HG02763 (cell line): Measurements from ENCODE around the gene COA1.
"Not testable (repeated sequence)": the region's sequence is repeated elsewhere in the genome, so short reads cannot be mapped to it uniquely, and the experiment has no call there.

Experiments used
- ATAC-seq: cut with Tn5 transposase; IDR thresholded peaks from one replicate; pipeline ENCODE4 v1.9.1; 2021; ENCODE audit warnings: mild to moderate bottlenecking, moderate library complexity; ENCODE audit not compliant: unreplicated experiment

Gene COA1

DNA sequence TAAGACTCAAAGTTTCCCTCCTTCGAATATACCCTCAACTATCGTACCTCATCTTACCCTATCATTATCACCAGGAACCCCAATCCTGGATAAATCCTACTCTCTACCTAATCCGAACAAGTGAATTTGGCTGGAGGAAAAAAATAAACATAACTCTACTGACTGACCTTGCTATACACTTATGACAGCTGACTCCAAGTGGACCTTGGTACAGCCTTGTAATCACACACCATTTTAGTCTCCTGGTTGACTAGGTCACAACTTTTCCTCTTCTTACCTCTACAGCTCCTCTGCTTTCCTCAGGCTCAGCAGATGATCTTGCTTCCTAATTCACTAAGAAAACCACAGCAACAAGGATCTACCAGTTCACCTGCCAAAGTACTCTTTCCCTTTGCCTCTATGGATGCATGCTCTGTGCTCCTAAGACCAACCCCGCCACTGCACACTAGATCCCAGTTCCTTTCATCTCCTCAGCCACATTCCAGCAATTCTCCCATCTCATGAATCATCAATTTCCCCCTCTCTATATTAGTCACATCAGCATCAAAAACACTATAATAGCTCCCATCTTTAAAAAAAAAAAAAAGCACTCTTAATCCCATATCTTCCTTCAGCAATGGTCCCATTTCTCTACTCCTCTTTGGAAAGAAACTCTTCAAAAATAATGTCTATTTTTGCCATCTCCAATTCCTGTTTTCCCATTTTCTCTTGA is 35.5 kb downstream of the COA1 start:
- no peak for ATAC-seq

- ATAC-seq, result no peak
These were observed 36.5 kb downstream of the COA1 start for GRCh38 chr7:43692582-43693373.

GRCh38 chr7:43691611-43692010 is 37.7 kb downstream of the COA1 start:
- no peak for ATAC-seq

- ATAC-seq, result no peak
These were observed 40.2 kb downstream of the COA1 start for GRCh38 chr7:43689115-43689514.

DNA sequence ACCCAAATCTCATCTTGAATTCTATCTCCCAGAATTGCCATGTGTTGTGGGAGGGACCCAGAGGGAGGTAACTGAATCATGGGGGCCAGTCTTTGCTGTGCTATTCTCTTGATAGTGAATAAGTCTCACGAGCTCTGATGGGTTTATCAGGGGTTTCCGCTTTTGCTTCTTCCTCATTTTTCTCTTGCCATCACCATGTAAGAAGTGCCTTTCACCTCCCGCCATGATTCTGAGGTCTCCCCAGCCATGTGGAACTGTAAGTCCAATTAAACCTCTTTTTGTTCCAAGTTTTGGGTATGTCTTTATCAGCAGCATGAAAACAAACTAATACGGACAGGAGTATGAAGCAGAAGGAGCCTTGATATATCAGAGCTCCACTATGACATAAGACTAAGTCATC is 41.5 kb downstream of the COA1 start:
- not testable (repeated sequence) for ATAC-seq

DNA sequence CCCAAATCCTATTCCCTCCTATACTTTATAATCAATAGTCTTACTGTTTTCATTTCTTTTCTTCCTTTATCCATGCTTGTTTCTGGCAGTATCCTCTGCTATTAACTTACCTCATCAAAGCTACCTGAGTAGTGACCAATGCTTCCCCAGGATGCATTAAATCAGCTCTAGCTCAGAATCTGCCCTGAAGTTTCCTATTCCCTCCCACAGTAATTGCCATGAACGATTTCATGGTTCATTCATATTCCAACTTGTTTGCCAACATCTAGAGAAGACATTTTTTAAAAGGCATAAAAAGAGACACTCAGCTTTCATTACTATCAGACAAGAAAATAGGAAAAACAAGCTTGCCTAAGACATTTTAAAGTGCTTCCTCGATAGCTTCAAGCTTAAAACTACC is 42.3 kb downstream of the COA1 start:
- no peak for ATAC-seq

DNA sequence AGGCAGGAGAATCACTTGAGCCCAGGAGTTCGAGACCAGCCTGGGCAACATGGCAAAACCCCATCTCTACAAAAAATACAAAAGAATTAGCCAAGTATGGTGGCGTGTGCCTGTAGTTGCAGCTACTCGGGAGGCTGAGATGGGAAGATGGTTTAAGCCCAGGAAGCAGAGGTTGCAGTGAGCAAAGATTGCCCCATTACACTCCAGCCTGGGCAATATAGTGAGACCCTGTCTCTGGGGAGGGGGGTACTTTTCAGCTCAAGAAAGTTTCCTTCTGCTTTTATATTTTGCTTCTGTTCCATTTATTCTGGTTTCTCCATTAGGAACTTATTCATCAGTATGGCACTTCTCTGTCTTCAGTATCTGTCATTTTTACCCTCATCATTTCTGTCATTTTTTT is 48.6 kb downstream of the COA1 start:
- no peak for ATAC-seq

- ATAC-seq, result no peak
These were observed 49.9 kb downstream of the COA1 start for GRCh38 chr7:43679210-43680068.

- ATAC-seq, result no peak
These were observed 51.0 kb downstream of the COA1 start for GRCh38 chr7:43678315-43678714.

DNA sequence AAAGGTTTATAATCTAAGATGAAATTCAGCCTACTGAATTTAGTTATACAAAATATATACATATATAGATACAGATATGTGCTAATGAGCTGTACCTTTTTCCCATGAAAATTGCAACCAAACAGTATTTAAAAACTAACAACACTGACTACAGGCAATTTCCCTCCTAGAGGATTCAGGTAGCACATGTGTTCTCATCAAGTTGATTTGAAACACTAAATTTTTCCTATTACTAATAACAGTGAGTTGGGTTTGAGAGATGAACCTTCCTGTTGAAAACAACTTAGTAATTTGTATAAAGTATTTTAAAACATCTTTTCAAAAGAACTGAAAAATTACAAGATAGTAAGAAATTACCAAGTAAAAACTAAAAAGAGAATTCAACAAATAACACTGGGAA is 51.5 kb downstream of the COA1 start:
- no peak for ATAC-seq

GRCh38 chr7:43674559-43675436 is 54.5 kb downstream of the COA1 start:
- no peak for ATAC-seq

- ATAC-seq, result not testable (repeated sequence)
These were observed 55.9 kb downstream of the COA1 start for GRCh38 chr7:43673243-43673976.

DNA sequence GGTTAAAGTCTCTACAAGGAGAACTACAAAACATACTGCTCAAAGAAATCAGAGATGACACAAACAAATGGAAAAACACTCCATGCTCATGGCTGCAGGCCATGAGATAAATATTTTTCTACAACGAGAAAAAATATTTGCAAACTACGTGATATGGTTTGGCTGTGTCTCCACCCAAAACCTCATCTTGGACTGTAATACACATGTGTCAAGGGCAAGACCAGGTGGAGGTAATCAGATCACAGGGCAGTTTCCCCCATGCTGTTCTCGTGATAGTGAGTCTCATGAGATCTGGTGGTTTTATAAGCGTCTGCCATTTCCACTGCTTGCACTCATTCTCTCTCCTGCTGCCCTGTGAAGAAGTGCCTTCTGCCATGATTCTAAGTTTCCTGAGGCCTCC is 57.8 kb downstream of the COA1 start:
- ATAC-seq, result no peak

GRCh38 chr7:43669286-43670081 is 59.8 kb downstream of the COA1 start:
- no peak for ATAC-seq

DNA sequence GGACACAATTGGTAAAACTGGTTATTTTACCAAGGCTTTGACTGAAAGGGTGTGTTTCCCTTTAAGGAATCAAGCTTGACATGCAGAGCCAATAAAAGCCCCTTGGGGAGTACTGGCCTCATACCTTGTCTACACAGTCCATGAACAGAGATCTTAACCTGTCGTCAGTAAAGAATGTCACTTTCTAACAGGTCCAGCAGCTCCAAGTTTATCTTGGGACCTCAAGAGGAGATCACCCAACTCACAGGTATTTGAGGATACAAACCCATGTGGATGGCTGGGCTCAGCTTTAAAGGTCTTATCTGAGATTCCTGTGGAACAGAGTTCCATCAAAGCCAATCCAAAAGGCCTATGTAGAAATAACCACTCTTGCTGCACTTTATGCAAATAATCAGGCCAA is 61.3 kb downstream of the COA1 start:
- no peak for ATAC-seq

GRCh38 chr7:43666938-43667337 is 62.4 kb downstream of the COA1 start:
- no peak for ATAC-seq

DNA sequence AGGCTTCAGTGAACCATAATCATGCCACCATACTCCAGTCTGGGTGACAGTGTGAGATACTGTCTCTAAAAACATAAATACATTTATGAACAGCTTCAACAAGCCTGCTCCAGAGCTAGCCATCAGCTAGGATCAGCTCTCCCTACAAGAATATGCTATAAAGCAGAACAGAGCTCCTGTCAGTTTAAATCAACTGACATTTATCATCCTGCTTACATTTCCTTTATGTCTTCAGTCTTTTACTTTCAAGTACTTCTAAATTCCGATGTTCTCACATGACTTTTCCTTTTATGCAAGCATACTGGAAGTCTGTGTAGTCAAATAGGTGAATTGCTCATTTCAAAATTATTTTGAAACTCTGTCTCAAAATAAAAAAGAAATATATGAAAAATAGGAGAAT is 64.6 kb downstream of the COA1 start:
- ATAC-seq, result no peak

DNA sequence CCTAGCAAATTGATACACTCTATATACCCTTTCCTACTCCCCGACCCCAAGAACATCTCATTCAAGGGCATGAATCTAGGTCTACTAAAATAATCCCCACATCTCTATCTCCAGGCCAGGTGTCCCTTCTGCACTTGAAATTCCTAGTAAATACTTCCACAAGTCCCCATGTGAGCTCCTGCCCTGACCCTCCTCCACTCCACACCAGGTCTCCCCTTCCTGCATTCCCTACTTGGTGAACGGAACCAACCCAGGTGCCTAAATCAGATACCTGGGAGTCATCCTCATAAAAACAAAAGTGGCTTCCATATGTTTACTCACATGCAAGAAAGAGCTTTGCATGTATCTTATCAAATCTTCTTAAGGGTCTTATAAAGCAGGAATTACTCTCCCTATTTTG is 69.2 kb downstream of the COA1 start:
- no peak for ATAC-seq

GRCh38 chr7:43659549-43659896 is 69.8 kb downstream of the COA1 start:
- ATAC-seq, result no peak
